ENCODE data around the gene LRP8. TPM values are rescaled to one million over a fixed set of nuclear protein-coding genes. Genes with fewer than 3 reads are reported as not detected.

The LRP8 gene
- total RNA-seq (2022; extraction: Qiagen RNA extraction; ENCODE audit: low read depth), result 31.8 to 45.8 TPM (median 38.7 TPM) in 5 replicates

DNA sequence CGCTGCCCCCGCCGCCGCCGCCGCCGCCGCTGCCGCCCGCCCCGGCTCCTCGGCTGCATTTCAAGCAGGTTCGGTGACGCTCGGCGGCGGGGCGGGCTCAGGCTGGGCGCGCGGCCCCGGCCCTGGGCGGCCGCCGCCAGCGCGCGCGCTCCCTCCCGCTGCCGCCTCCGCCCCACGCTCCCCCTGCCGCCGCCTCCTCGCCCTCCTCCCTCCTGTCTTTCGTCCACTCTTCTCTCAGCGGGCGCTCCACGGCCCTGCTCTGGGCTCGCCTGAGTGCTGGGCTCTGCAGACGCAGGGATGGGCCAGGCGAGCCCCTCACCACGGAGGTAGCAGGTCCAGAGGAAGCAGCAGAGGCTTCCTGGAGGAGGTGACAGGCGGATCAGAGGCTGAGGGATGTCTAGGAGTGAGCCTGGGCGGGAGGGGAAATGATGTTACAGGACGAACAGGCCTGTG, at the start of gene LRP8:
Gene LRP8 (minus strand): TSS at position 62 of the 453 bp plus-strand sequence. CDS start 158 bp downstream, outside the sequence.

DNA sequence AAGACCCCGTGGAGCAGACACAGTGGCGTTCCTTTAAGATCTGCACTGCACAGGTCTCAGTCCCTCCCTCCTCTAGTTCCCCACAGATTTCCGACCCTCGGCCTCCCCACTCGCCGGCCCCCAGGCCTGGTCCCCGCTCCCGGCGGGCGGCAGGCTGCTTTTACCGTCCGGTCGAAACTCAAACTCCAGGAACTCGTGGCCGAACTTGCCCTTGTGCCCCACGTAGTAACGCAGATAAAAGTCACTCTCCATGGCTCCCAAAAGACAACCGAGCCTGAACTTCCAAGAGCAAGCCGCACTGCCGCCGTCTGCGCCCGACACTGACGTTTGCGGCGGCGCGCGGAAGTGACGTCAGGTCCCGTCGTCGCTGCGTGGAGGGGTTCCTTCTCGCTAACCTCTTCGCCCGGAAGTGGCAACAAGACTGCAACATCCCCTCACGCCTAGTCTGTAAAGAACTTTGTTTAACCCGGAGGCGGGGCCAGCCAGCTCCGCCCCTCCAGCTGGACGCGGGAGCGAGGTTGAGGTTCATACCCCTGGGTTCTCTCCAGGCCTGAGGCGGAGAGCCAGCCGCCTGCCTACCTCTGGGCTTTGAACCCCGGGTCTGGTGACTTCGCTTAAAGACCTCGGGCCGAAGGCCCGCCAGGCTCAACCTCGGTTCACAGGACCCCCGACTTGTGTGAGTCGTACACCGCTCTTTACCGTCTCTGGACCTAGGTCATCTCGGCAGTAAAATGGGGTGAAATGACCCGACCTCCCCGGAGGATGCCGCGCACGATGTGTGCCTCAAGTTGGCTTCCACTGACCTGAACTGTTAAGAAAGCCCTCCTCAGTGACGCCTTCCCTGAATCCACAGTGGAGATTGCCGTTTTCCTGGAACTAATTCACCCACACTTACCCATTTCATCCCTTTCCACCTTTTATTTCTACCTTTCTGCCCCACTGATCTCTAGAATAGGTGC, 89.4 kb downstream of the LRP8 start, which contains the start of gene MAGOH:
Gene MAGOH (minus strand): TSS at position 322 of the 959 bp plus-strand sequence. CDS start 70 bp downstream, at position 252.

DNA sequence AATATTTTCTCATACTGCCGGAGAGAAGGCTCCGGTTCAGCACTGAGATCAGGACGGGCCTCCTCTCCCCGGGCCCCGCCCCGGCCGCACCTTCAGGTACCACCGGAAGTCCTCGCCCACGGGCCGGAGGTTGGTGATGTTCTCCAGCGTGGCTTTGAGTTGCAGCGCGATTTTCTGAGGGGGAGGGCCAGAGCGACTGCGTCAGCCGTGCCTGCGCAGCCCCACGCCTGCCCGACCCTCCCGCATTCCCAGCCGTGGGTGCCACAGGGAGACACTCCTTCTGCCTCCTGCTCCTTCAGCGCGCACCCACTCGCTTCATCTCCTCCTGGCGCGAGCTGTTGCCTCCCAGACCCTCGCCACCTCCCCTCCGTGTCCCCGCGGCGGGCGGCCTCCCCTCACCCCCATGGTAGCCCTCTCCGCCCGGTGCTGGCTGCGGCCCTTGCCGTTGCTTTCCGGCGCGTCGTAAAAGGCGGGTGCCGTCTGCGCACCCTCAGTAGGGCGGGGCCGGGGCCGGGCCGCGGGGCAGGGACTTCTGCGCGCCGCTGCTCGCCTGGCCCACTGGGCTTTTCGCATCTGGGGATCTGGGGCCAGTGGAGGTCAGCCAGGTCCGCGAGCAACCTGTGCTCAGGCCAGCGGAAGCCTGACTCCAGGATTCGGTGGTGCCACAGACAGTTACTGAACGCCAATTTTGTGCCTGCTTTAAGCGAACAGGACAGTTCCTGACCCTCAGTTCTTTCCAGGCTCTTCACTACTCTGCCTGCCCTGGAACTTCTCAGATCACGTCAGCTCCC, 107.5 kb downstream of the LRP8 start, which contains the start of gene CZIB:
Gene CZIB (minus strand): TSS at position 464 of the 791 bp plus-strand sequence. CDS start 59 bp downstream, at position 405.

DNA sequence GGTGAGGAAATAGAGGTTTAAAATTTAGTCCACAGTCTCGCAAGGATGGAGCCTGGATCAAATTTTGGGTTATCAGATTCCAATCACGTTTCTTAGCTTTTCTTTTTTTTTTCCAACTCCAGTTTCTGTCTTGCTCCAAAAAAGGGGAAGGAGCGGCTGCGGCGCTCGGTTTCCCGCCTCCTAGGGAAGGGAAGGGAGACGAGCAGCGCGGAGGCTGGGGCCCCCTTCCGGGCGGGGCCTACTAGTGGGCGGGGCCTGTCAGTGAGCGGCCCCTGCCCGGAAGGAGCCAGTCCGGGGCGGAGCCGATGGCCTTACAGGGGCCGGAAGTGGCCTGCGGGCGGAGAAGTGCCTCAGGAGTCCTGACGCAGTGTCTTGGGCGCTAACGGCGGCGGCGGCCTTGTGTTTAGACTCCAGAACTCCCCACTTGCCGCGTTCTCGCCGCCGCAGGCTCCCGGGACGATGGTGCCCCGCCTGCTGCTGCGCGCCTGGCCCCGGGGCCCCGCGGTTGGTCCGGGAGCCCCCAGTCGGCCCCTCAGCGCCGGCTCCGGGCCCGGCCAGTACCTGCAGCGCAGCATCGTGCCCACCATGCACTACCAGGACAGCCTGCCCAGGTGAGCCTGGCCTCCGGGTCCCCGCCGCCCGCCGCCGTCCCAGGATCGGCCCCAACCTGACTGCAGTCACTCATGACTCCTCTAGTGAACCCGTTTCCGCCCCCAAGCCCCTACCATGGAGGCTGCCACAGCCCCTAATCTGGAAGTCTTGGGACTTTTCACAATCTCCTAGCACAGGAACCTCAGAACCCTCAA, 131.2 kb downstream of the LRP8 start, which contains the start of gene CPT2:
Gene CPT2 (plus strand): TSS at position 340 of the 806 bp plus-strand sequence. CDS start 120 bp downstream, at position 460.

Other genes with a start within 250 kb of the LRP8 start
- gene SLC1A7, start 185.4 kb downstream of the LRP8 start, total RNA-seq (2022; extraction: Qiagen RNA extraction; ENCODE audit: low read depth), result not detected in 5 replicates
- 8.1 to 9.6 TPM (median 9.0 TPM) in 5 replicates for gene CPT2, start 131.2 kb downstream of the LRP8 start, total RNA-seq (2022; extraction: Qiagen RNA extraction; ENCODE audit: low read depth)
- 27.4 to 37.1 TPM (median 29.2 TPM) in 5 replicates for gene CZIB, start 107.4 kb downstream of the LRP8 start, total RNA-seq (2022; extraction: Qiagen RNA extraction; ENCODE audit: low read depth)
- gene MAGOH, start 89.6 kb downstream of the LRP8 start, total RNA-seq (2022; extraction: Qiagen RNA extraction; ENCODE audit: low read depth), result 60.3 to 127 TPM (median 64.7 TPM) in 5 replicates
- gene DMRTB1, start 131.3 kb upstream of the LRP8 start, total RNA-seq (2022; extraction: Qiagen RNA extraction; ENCODE audit: low read depth), result not detected in 5 replicates